PFSK-1 (cell line): ENCODE results near the gene ZER1.
A peak's percentile ranks its signal among the peaks of the same experiment; 100 is the strongest.

Source experiments
- FOXP2 ChIP-seq: optimal IDR thresholded peaks from 2 replicates; pipeline ENCODE3; 2011; ENCODE audit warnings: borderline replicate concordance, control low read depth, inconsistent platforms; ENCODE audit not compliant: insufficient read depth; ENCODE audit errors: extremely low read length, extremely low read depth
- POLR2AphosphoS5 ChIP-seq: IDR thresholded peaks from 2 replicates; pipeline ENCODE4 v1.6.1; 2012; ENCODE audit warnings: low read depth, mild to moderate bottlenecking, control low read depth, low read length, moderate library complexity
- REST ChIP-seq, 2 experiments: IDR thresholded peaks; 2 replicates each; pipeline versions ENCODE4 v1.6.1 to v1.8.0; 2011 to 2012; ENCODE audit warnings: low read depth in 2 of 2, low read length in 2 of 2, control low read depth in 1 of 2, inconsistent platforms in 1 of 2, mild to moderate bottlenecking in 1 of 2, moderate library complexity in 1 of 2; ENCODE audit not compliant: insufficient read depth in 1 of 2
- SIN3A ChIP-seq: IDR thresholded peaks from 2 replicates; pipeline ENCODE4 v1.6.1; 2012; ENCODE audit warnings: mild to moderate bottlenecking, low read length, moderate library complexity, borderline replicate concordance; ENCODE audit not compliant: insufficient read depth
- TAF1 ChIP-seq: IDR thresholded peaks from 2 replicates; pipeline ENCODE4 v1.6.1; 2012; ENCODE audit warnings: low read length, control low read depth, borderline replicate concordance; ENCODE audit not compliant: insufficient read depth

ZER1 gene

GRCh38 chr9:128786681-128787601 is 15.2 kb upstream of the ZER1 start, which contains the start of gene TBC1D13:
TSS of gene TBC1D13 (plus strand) at chr9:128787253. CDS start at chr9:128787354, 101 bp downstream.
- TF ChIP-seq TAF1 (peak; percentile 75; the same call in 1 of the 2 replicates), POLR2AphosphoS5 (peak; percentile 72), FOXP2 (peak; percentile 71), SIN3A (0 out of 2 replicates have a peak, but pooled peaks have one; percentile 7), REST (IDR thresholded peaks at IDR 0.05; ENCODE audit: insufficient read depth in 1 of 2, low read depth in 2 of 2, low read length in 2 of 2) (no peak)

GRCh38 chr9:128785427-128785826 is 13.7 kb upstream of the ZER1 start:
- TF ChIP-seq SIN3A (no peak), FOXP2 (no peak), REST (IDR thresholded peaks at IDR 0.05; ENCODE audit: insufficient read depth in 1 of 2, low read depth in 2 of 2, low read length in 2 of 2) (no peak), POLR2AphosphoS5 (no peak), TAF1 (no peak)

GRCh38 chr9:128782669-128783068 is 10.9 kb upstream of the ZER1 start:
- no peak for TF ChIP-seq POLR2AphosphoS5
- TF ChIP-seq SIN3A: no peak
- TF ChIP-seq TAF1: no peak
- TF ChIP-seq FOXP2: no peak
- TF ChIP-seq REST (IDR thresholded peaks at IDR 0.05; ENCODE audit: insufficient read depth in 1 of 2, low read depth in 2 of 2, low read length in 2 of 2): no peak

- TF ChIP-seq TAF1 (no peak), POLR2AphosphoS5 (no peak), FOXP2 (no peak), REST (IDR thresholded peaks at IDR 0.05; ENCODE audit: insufficient read depth in 1 of 2, low read depth in 2 of 2, low read length in 2 of 2) (no peak), SIN3A (no peak)
Observed at GRCh38 chr9:128781187-128782070, 9.7 kb upstream of the ZER1 start.
